PFSK-1 (cell line): ENCODE measurements around the gene P2RY6.

Experiments used
- POLR2AphosphoS5 ChIP-seq: IDR thresholded peaks from 2 replicates; pipeline ENCODE4 v1.6.1; 2012; ENCODE audit warnings: low read depth, mild to moderate bottlenecking, control low read depth, low read length, moderate library complexity
- SIN3A ChIP-seq: IDR thresholded peaks from 2 replicates; pipeline ENCODE4 v1.6.1; 2012; ENCODE audit warnings: mild to moderate bottlenecking, low read length, moderate library complexity, borderline replicate concordance; ENCODE audit not compliant: insufficient read depth
- TAF1 ChIP-seq: IDR thresholded peaks from 2 replicates; pipeline ENCODE4 v1.6.1; 2012; ENCODE audit warnings: low read length, control low read depth, borderline replicate concordance; ENCODE audit not compliant: insufficient read depth
- TF ChIP-seq, protein P1 (sequence below), 2 experiments: IDR thresholded peaks; 2 replicates each; pipeline versions ENCODE4 v1.6.1 to v1.8.0; 2011 to 2012; ENCODE audit warnings: low read depth in 2 of 2, low read length in 2 of 2, control low read depth in 1 of 2, inconsistent platforms in 1 of 2, mild to moderate bottlenecking in 1 of 2, moderate library complexity in 1 of 2; ENCODE audit not compliant: insufficient read depth in 1 of 2

DNA sequence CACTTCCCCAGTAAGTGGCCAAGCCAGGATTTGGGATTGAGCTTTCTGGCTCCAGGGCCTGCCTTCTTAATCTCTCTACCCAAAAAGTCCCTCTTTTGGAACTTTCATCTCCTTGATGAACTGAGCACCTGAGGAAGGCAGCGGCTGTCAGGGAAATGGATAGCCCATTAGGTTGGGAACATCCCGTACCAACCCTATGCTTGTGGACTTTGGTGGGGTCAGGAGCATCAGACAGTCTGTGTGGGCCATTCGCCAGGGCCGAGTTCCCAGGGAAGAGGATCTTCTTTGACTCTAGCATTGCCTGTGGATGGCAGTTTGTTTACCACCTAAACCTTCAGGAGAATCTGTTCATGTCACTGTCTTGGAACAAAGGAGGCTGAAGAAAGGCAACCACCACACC, 66.1 kb downstream of the P2RY6 start:
- TF ChIP-seq POLR2AphosphoS5 (no peak), TAF1 (no peak), SIN3A (no peak)
- TF ChIP-seq, protein P1, sequence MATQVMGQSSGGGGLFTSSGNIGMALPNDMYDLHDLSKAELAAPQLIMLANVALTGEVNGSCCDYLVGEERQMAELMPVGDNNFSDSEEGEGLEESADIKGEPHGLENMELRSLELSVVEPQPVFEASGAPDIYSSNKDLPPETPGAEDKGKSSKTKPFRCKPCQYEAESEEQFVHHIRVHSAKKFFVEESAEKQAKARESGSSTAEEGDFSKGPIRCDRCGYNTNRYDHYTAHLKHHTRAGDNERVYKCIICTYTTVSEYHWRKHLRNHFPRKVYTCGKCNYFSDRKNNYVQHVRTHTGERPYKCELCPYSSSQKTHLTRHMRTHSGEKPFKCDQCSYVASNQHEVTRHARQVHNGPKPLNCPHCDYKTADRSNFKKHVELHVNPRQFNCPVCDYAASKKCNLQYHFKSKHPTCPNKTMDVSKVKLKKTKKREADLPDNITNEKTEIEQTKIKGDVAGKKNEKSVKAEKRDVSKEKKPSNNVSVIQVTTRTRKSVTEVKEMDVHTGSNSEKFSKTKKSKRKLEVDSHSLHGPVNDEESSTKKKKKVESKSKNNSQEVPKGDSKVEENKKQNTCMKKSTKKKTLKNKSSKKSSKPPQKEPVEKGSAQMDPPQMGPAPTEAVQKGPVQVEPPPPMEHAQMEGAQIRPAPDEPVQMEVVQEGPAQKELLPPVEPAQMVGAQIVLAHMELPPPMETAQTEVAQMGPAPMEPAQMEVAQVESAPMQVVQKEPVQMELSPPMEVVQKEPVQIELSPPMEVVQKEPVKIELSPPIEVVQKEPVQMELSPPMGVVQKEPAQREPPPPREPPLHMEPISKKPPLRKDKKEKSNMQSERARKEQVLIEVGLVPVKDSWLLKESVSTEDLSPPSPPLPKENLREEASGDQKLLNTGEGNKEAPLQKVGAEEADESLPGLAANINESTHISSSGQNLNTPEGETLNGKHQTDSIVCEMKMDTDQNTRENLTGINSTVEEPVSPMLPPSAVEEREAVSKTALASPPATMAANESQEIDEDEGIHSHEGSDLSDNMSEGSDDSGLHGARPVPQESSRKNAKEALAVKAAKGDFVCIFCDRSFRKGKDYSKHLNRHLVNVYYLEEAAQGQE (IDR thresholded peaks at IDR 0.05; ENCODE audit: insufficient read depth in 1 of 2, low read depth in 2 of 2, low read length in 2 of 2): no peak
